Prostate gland (tissue), 2 donors: ENCODE data around the gene CCNDBP1. TPM values are rescaled to one million over a fixed set of nuclear protein-coding genes. Genes with fewer than 3 reads are reported as not detected.

Experiments
- DNase-seq: peaks from one replicate; pipeline ENCODE4 v3.0.0-alpha.2; 2019; ENCODE audit warnings: low spot score
- H3K27ac ChIP-seq, 2 donors: fragments of 200-600 bp; sonication (generic); 2 replicates each; pipeline ENCODE4 v1.5.1; 2017 to 2019
- H3K27me3 ChIP-seq: fragments of 200-600 bp; sonication (generic); replicated peaks from 2 replicates; pipeline ENCODE4 v1.5.1; 2019; ENCODE audit not compliant: insufficient read depth
- H3K36me3 ChIP-seq, 2 donors: fragments of 200-600 bp; sonication (generic); 1 replicate in 1 of 2; 2 replicates in 1 of 2; pipeline versions ENCODE4 v1.5.1 to v1.8.1; 2017 to 2019
- H3K4me1 ChIP-seq: fragments of 200-600 bp; sonication (generic); replicated peaks from 2 replicates; pipeline ENCODE4 v1.5.1; 2019
- H3K4me3 ChIP-seq, 2 donors: fragments of 200-600 bp; sonication (generic); 2 replicates each; pipeline ENCODE4 v1.5.1; 2017 to 2019
- H3K9me3 ChIP-seq: fragments of 200-600 bp; sonication (generic); 2 replicates; pipeline ENCODE4 v1.5.1; 2017
- POLR2A ChIP-seq: fragments of 450-650 bp; IDR thresholded peaks from one replicate; pipeline ENCODE4 v1.6.1; 2016; ENCODE audit warnings: antibody characterized with exemption, mild to moderate bottlenecking
- POLR2AphosphoS5 ChIP-seq: sonication (generic); formaldehyde crosslinking; IDR thresholded peaks from one replicate; pipeline ENCODE4 v1.6.1; 2017; ENCODE audit warnings: antibody characterized with exemption
- WGBS: methylation state at CpG from one replicate; pipeline ENCODE4 v1.1.5; 2018; 5-methylcytosine and 5-hydroxymethylcytosine counted together
- intact Hi-C: fragments of 100-400 bp; cut with DNase I; formaldehyde crosslinking; loops from one replicate; pipeline ENCODE4 v1.14.2; 2022
- total RNA-seq, 2 donors: library from RNA; depleted of rRNA; stranded (reverse); fragments of >200 nt; gene quantifications; one replicate each; pipeline ENCODE4 v1.1.0, GENCODE V29; 2016
- TF ChIP-seq, protein P1 (sequence below), 4 experiments: fragments of 200-600 bp in 2 of 4; fragments of 450-650 bp in 2 of 4; sonication (generic) in 2 of 4; IDR thresholded peaks; 1 replicate in 3 of 4; 2 replicates in 1 of 4; pipeline ENCODE4 v1.5.1; 2016 to 2019; ENCODE audit warnings: antibody characterized with exemption in 4 of 4, mild to moderate bottlenecking in 2 of 4, moderate library complexity in 2 of 4

CCNDBP1 gene
- total RNA-seq, 2 donors from 2014 or later, result 63.6 to 91.9 TPM

- WGBS, result 86% methylated on average over 4 of the region's 4 CpGs
- H3K27me3 ChIP-seq, result no peaks in the 10 kb centered on the region
- intact Hi-C loops, result no loop called here
- no peaks in the 10 kb centered on the region for H3K9me3 ChIP-seq
- H3K4me1 ChIP-seq, result no peaks in the 10 kb centered on the region
- H3K27ac ChIP-seq, result no peak overlapping the region
- TF ChIP-seq POLR2A, result no peak
- TF ChIP-seq, protein P1, sequence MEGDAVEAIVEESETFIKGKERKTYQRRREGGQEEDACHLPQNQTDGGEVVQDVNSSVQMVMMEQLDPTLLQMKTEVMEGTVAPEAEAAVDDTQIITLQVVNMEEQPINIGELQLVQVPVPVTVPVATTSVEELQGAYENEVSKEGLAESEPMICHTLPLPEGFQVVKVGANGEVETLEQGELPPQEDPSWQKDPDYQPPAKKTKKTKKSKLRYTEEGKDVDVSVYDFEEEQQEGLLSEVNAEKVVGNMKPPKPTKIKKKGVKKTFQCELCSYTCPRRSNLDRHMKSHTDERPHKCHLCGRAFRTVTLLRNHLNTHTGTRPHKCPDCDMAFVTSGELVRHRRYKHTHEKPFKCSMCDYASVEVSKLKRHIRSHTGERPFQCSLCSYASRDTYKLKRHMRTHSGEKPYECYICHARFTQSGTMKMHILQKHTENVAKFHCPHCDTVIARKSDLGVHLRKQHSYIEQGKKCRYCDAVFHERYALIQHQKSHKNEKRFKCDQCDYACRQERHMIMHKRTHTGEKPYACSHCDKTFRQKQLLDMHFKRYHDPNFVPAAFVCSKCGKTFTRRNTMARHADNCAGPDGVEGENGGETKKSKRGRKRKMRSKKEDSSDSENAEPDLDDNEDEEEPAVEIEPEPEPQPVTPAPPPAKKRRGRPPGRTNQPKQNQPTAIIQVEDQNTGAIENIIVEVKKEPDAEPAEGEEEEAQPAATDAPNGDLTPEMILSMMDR (IDR thresholded peaks at IDR 0.05), result no peak
- TF ChIP-seq POLR2AphosphoS5, result no peak
- H3K4me3 ChIP-seq, result no peak overlapping the region
- no peaks in the 10 kb centered on the region for H3K36me3 ChIP-seq
- DNase-seq, result no peak
These were observed 26.1 kb downstream of the CCNDBP1 start for GRCh38 chr15:43211224-43211735.

DNA sequence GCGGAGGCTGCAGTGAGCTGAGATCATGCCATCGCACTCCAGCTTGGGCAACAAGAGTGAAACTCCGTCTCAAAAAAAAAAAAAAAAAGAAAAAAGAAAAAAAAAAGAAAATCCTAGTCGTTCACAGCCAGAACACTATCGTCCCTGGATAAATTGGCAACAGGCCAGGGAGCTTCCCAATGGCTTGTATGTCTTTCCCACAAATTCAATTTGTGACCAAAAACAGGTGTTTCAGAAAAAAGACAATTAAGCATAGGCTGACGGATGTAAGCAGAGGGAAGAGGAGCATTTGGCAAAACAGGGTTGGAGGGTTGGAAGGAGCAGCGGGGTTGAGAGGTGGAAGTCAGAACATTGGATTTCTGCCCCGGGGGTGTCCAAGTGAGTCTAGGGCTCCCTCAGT is 27.1 kb downstream of the CCNDBP1 start:
- H3K36me3 ChIP-seq, result no peaks in the 10 kb centered on the region
- H3K9me3 ChIP-seq, result no peaks in the 10 kb centered on the region
- H3K4me1 ChIP-seq, result no peaks in the 10 kb centered on the region
- H3K27ac ChIP-seq, result no peak overlapping the region
- intact Hi-C loops, result no loop called here
- no peak overlapping the region for H3K4me3 ChIP-seq
- H3K27me3 ChIP-seq, result no peaks in the 10 kb centered on the region
- no peak for DNase-seq
- 75% methylated on average over 8 of the region's 8 CpGs for WGBS
- no peak for TF ChIP-seq POLR2AphosphoS5
- no peak for TF ChIP-seq POLR2A
- TF ChIP-seq, protein P1 (IDR thresholded peaks at IDR 0.05), result no peak

GRCh38 chr15:43212951-43213350 is 27.7 kb downstream of the CCNDBP1 start:
- intact Hi-C loops, result no loop called here
- H3K36me3 ChIP-seq, result no peaks in the 10 kb centered on the region
- no peak overlapping the region for H3K4me3 ChIP-seq
- H3K9me3 ChIP-seq, result no peaks in the 10 kb centered on the region
- DNase-seq, result no peak
- H3K4me1 ChIP-seq, result no peaks in the 10 kb centered on the region
- H3K27me3 ChIP-seq, result no peaks in the 10 kb centered on the region
- TF ChIP-seq, protein P1 (IDR thresholded peaks at IDR 0.05), result no peak
- TF ChIP-seq POLR2A (no peak), POLR2AphosphoS5 (no peak)
- H3K27ac ChIP-seq, result no peak overlapping the region

DNA sequence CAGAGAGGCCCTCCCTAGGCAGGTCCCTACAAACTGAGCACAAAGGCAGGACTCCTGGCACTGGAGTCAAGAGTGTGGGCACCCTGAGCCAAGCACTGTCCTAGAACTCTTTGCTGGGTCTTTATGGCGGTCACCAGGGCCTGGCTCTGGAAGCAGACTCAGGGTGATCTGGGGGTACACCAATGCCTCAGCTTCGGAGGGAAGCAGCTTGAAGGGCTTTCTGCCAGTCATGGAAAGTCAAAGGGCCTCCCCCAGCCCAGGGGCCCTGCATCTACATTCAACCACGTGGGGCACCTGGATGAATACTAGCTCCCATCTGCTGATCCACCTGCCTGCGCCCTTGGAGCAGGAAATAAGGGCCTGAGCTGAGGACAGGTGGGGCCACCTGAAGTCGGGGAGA is 28.3 kb downstream of the CCNDBP1 start:
- Histone ChIP-seq H3K27me3 (no peaks in the 10 kb centered on the region), H3K4me3 (no peak overlapping the region), H3K27ac (no peak overlapping the region), H3K9me3 (no peaks in the 10 kb centered on the region), H3K36me3 (no peaks in the 10 kb centered on the region), H3K4me1 (no peaks in the 10 kb centered on the region)
- intact Hi-C loops, result no loop called here
- no peak for TF ChIP-seq POLR2A
- no peak for TF ChIP-seq POLR2AphosphoS5
- TF ChIP-seq, protein P1 (IDR thresholded peaks at IDR 0.05), result no peak
- no peak for DNase-seq
- 85% methylated on average over 5 of the region's 5 CpGs for WGBS

DNA sequence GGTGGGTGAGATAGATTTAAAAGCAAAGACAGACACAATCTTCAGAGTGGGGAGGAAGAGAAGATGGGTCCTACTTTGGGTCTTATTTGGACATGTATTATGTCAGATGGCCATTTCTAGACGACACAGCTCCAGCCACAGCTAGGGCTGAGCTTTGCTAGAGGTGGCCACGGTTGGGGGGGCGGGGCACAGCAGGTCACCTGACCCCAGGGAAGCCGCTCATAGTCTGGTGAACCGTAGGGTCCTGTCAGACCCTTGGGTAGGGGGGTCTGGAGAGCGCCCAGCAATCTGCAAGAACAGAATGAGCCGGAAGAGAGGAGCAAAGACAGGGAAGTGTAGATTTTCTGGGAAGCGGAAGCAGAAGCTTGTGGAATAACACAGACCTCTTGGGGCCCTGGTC is 29.0 kb downstream of the CCNDBP1 start:
- DNase-seq, result no peak
- 70% methylated on average over 8 of the region's 8 CpGs for WGBS
- no peak overlapping the region for H3K4me3 ChIP-seq
- TF ChIP-seq POLR2AphosphoS5 (no peak), POLR2A (no peak)
- TF ChIP-seq, protein P1 (IDR thresholded peaks at IDR 0.05), result no peak
- intact Hi-C loops, result no loop called here
- no peaks in the 10 kb centered on the region for H3K4me1 ChIP-seq
- no peaks in the 10 kb centered on the region for H3K9me3 ChIP-seq
- no peak overlapping the region for H3K27ac ChIP-seq
- no peaks in the 10 kb centered on the region for H3K27me3 ChIP-seq
- no peaks in the 10 kb centered on the region for H3K36me3 ChIP-seq
